H9 (cell line): ENCODE data around the gene KCNIP1. TPM values are rescaled to one million over a fixed set of nuclear protein-coding genes. Genes with fewer than 3 reads are reported as not detected.

ENCODE experiments used
- DNase-seq: peaks from one replicate; pipeline ENCODE4 v3.0.0-alpha.2; 2017
- H2AFZ ChIP-seq: one replicate; pipeline ENCODE4 v1.6.1; 2013; ENCODE audit warnings: mild to moderate bottlenecking, low read length, control low read depth, moderate library complexity
- H2AK5ac ChIP-seq: 2 replicates; pipeline ENCODE4 v1.6.1; 2013; ENCODE audit warnings: low read length, control low read depth, mixed read lengths; ENCODE audit not compliant: insufficient read length
- H2BK120ac ChIP-seq: one replicate; pipeline ENCODE4 v1.6.1; 2013; ENCODE audit warnings: low read depth, mild to moderate bottlenecking, low read length, control low read depth, inconsistent platforms; ENCODE audit not compliant: poor library complexity, severe bottlenecking
- H2BK12ac ChIP-seq: 2 replicates; pipeline ENCODE4 v1.6.1; 2013; ENCODE audit warnings: low read length, control low read depth, mixed read lengths, low read depth; ENCODE audit not compliant: insufficient read length
- H2BK15ac ChIP-seq: 2 replicates; pipeline ENCODE4 v1.6.1; 2013; ENCODE audit warnings: low read depth, low read length, control low read depth
- H2BK20ac ChIP-seq: one replicate; pipeline ENCODE4 v1.6.1; 2013; ENCODE audit warnings: low read depth, mild to moderate bottlenecking, low read length, control low read depth, inconsistent platforms; ENCODE audit not compliant: poor library complexity, severe bottlenecking
- H2BK5ac ChIP-seq: 2 replicates; pipeline ENCODE4 v1.6.1; 2013; ENCODE audit warnings: low read length, control low read depth, mixed read lengths; ENCODE audit not compliant: insufficient read length
- H3K14ac ChIP-seq: 2 replicates; pipeline ENCODE4 v1.6.1; 2013; ENCODE audit warnings: low read length, control low read depth; ENCODE audit not compliant: insufficient read depth
- H3K18ac ChIP-seq: 2 replicates; pipeline ENCODE4 v1.6.1; 2013; ENCODE audit warnings: low read depth, mild to moderate bottlenecking, mixed read lengths, low read length, control low read depth; ENCODE audit not compliant: insufficient read length
- H3K23ac ChIP-seq: 2 replicates; pipeline ENCODE4 v1.6.1; 2013; ENCODE audit warnings: low read length, control low read depth, mixed read lengths, low read depth; ENCODE audit not compliant: insufficient read length
- H3K23me2 ChIP-seq: 2 replicates; pipeline ENCODE4 v1.6.1; 2013; ENCODE audit warnings: low read depth, mild to moderate bottlenecking, mixed read lengths, low read length, control low read depth; ENCODE audit not compliant: insufficient read length, poor library complexity, severe bottlenecking
- H3K27ac ChIP-seq: 2 replicates; pipeline ENCODE4 v1.5.1; 2013; ENCODE audit warnings: low read length, control low read depth, mixed read lengths, low read depth; ENCODE audit not compliant: insufficient read length
- H3K27me3 ChIP-seq: 2 replicates; pipeline ENCODE4 v1.6.1; 2013; ENCODE audit warnings: low read length, control low read depth, inconsistent platforms; ENCODE audit not compliant: insufficient read depth
- H3K4ac ChIP-seq: 2 replicates; pipeline ENCODE4 v1.6.1; 2013; ENCODE audit warnings: low read depth, mild to moderate bottlenecking, control low read depth, inconsistent platforms, low read length, moderate library complexity
- H3K4me1 ChIP-seq: 2 replicates; pipeline ENCODE4 v1.6.1; 2013; ENCODE audit warnings: low read length, control low read depth, inconsistent platforms; ENCODE audit not compliant: insufficient read depth
- H3K4me2 ChIP-seq: 2 replicates; pipeline ENCODE4 v1.6.1; 2013; ENCODE audit warnings: low read length, control low read depth, mixed read lengths; ENCODE audit not compliant: insufficient read length, insufficient read depth
- H3K56ac ChIP-seq: 2 replicates; pipeline ENCODE4 v1.6.1; 2013; ENCODE audit warnings: low read depth, mild to moderate bottlenecking, mixed read lengths, low read length, control low read depth; ENCODE audit not compliant: insufficient read length
- H3K79me1 ChIP-seq: 2 replicates; pipeline ENCODE4 v1.6.1; 2013; ENCODE audit warnings: low read depth, mild to moderate bottlenecking, moderate library complexity, low read length, control low read depth, inconsistent platforms; ENCODE audit not compliant: insufficient read depth, poor library complexity, severe bottlenecking
- H3K79me2 ChIP-seq: 2 replicates; pipeline ENCODE4 v1.6.1; 2013; ENCODE audit warnings: low read length, control low read depth, inconsistent platforms; ENCODE audit not compliant: insufficient read depth
- H3K9ac ChIP-seq: 2 replicates; pipeline ENCODE4 v1.6.1; 2013; ENCODE audit warnings: low read length, control low read depth, mixed read lengths; ENCODE audit not compliant: insufficient read length; ENCODE audit errors: extremely low read depth
- H3K9me3 ChIP-seq: one replicate; pipeline ENCODE4 v1.6.1; 2013; ENCODE audit warnings: low read depth, low read length, inconsistent platforms; ENCODE audit not compliant: control insufficient read depth
- H3T11ph ChIP-seq: one replicate; pipeline ENCODE4 v1.6.1; 2013; ENCODE audit warnings: mild to moderate bottlenecking, low read length, control low read depth, inconsistent platforms
- H4K20me1 ChIP-seq: one replicate; pipeline ENCODE4 v1.6.1; 2013; ENCODE audit not compliant: control insufficient read depth, insufficient read length, insufficient read depth
- H4K5ac ChIP-seq: 2 replicates; pipeline ENCODE4 v1.6.1; 2013; ENCODE audit warnings: low read depth, mild to moderate bottlenecking, mixed read lengths, low read length, control low read depth; ENCODE audit not compliant: insufficient read length
- H4K8ac ChIP-seq: replicated peaks from 2 replicates; pipeline ENCODE4 v1.6.1; 2013; ENCODE audit warnings: low read length, control low read depth, mixed read lengths, low read depth; ENCODE audit not compliant: insufficient read length
- H4K91ac ChIP-seq: 2 replicates; pipeline ENCODE4 v1.6.1; 2013; ENCODE audit warnings: low read depth, mild to moderate bottlenecking, moderate library complexity, mixed read lengths, low read length, control low read depth; ENCODE audit not compliant: insufficient read length
- H3K27ac Mint-ChIP-seq, 3 experiments: 2 replicates in 2 of 3; 3 replicates in 1 of 3; pipeline ENCODE4 v1.8.0; 2020 to 2021; ENCODE audit warnings: mixed read lengths in 3 of 3, mild to moderate bottlenecking in 1 of 3, moderate library complexity in 1 of 3
- H3K27me3 Mint-ChIP-seq: 2 replicates; pipeline ENCODE4 v1.8.0; 2021; ENCODE audit warnings: low read depth, mild to moderate bottlenecking, moderate library complexity, mixed read lengths
- H3K36me3 Mint-ChIP-seq, 3 experiments: 2 replicates in 2 of 3; 3 replicates in 1 of 3; pipeline ENCODE4 v1.8.0; 2020 to 2021; ENCODE audit warnings: low read depth in 3 of 3, mixed read lengths in 3 of 3; ENCODE audit not compliant: insufficient read depth in 1 of 3
- H3K4me1 Mint-ChIP-seq, 2 experiments: 2 replicates each; pipeline ENCODE4 v1.8.0; 2020; ENCODE audit warnings: mixed read lengths in 2 of 2
- H3K4me3 Mint-ChIP-seq, 2 experiments: 2 replicates in 1 of 2; 3 replicates in 1 of 2; pipeline ENCODE4 v1.8.0; 2020 to 2021; ENCODE audit warnings: mild to moderate bottlenecking in 2 of 2, mixed read lengths in 2 of 2, moderate library complexity in 1 of 2
- H3K9me3 Mint-ChIP-seq, 2 experiments: 2 replicates in 1 of 2; 3 replicates in 1 of 2; pipeline ENCODE4 v1.8.0; 2020; ENCODE audit warnings: mild to moderate bottlenecking in 2 of 2, mixed read lengths in 2 of 2, moderate library complexity in 1 of 2
- WGBS: extraction: QIAGEN DNeasy Blood & Tissue Kit; methylation state at CpG from one replicate; pipeline ENCODE4 v1.1.7; 2013; ENCODE audit warnings: missing lambda C conversion rate, low lambda C conversion rate, mixed read lengths; ENCODE audit not compliant: insufficient read length; ENCODE audit errors: extremely low coverage; 5-methylcytosine and 5-hydroxymethylcytosine counted together
- total RNA-seq: library from RNA; stranded (reverse); gene quantifications from 2 replicates; pipeline ENCODE4 v1.2.1, GENCODE V29; 2021
- TF ChIP-seq, protein P1 (sequence below): fragments of 200-600 bp; sonication (generic); conservative IDR thresholded peaks from 3 replicates; pipeline ENCODE4 v1.8.0; 2021; ENCODE audit warnings: antibody characterized with exemption, mild to moderate bottlenecking

The KCNIP1 gene
- total RNA-seq, 1 experiment from 2014 or later = 0.63 TPM

DNA sequence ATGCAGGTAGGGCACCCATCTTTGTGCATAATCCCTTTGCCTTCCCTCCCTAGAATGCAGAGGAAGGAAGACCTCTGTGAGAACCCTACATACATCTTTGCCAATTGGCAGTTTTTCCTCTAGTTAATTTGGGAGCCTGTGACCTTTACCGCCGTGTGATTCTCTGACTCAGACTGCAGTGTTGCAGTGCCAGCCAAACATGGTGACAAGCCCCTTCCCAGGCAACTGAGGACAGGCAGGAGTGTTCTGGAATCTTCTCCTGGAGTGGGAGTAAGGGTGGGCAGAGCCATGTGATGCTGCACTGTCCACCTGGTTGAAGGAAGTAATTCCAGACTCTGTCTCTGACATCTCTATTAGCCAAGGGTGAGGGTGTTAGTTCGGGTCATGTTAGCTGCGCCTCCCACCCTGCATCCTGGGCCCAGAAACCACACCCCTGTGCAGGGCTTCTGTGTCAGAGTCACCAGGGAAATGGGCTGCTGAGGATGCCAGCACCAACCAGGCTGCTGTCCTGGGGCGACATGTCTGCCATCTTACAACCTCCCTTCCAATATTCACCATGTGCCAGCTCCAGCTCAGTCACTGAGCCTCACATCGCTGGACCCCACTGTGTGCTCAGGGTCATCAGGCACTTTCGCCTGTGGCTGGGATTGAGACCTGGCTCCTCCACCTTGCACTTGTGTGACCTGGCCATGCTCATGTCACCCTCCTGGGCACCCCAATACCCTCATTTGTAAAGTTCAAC, 21.8 kb downstream of the KCNIP1 start:
- Mint-ChIP-seq H3K27ac (no peak overlapping the region), H3K4me1 (peaks cover 15 to 27% of the 10 kb centered on the region in 2 experiments), H3K36me3 (no peaks in the 10 kb centered on the region), H3K27me3 (peaks cover 2% of the 10 kb centered on the region), H3K4me3 (no peak overlapping the region), H3K9me3 (no peaks in the 10 kb centered on the region)
- Histone ChIP-seq H3K23me2 (no peaks in the 10 kb centered on the region), H4K91ac (no peak overlapping the region), H2BK12ac (no peak overlapping the region), H3K79me2 (no peaks in the 10 kb centered on the region), H3K9me3 (no peaks in the 10 kb centered on the region), H3K56ac (no peak overlapping the region), H2BK120ac (no peak overlapping the region), H3K4ac (no peak overlapping the region), H4K5ac (no peak overlapping the region), H3K4me1 (no peaks in the 10 kb centered on the region; the same call in 1 of the 2 replicates), H3T11ph (no peak overlapping the region), H2BK20ac (no peak overlapping the region), H2AK5ac (no peak overlapping the region), H3K4me2 (no peak overlapping the region), H3K18ac (no peak overlapping the region), H3K27me3 (no peaks in the 10 kb centered on the region), H3K9ac (no peak overlapping the region), H3K23ac (no peak overlapping the region), H2AFZ (no peak overlapping the region), H2BK5ac (no peak overlapping the region), H3K14ac (no peak overlapping the region), H4K8ac (no peak overlapping the region), H3K27ac (no peak overlapping the region), H3K79me1 (no peaks in the 10 kb centered on the region), H4K20me1 (no peaks in the 10 kb centered on the region), H2BK15ac (no peak overlapping the region)
- TF ChIP-seq, protein P1, sequence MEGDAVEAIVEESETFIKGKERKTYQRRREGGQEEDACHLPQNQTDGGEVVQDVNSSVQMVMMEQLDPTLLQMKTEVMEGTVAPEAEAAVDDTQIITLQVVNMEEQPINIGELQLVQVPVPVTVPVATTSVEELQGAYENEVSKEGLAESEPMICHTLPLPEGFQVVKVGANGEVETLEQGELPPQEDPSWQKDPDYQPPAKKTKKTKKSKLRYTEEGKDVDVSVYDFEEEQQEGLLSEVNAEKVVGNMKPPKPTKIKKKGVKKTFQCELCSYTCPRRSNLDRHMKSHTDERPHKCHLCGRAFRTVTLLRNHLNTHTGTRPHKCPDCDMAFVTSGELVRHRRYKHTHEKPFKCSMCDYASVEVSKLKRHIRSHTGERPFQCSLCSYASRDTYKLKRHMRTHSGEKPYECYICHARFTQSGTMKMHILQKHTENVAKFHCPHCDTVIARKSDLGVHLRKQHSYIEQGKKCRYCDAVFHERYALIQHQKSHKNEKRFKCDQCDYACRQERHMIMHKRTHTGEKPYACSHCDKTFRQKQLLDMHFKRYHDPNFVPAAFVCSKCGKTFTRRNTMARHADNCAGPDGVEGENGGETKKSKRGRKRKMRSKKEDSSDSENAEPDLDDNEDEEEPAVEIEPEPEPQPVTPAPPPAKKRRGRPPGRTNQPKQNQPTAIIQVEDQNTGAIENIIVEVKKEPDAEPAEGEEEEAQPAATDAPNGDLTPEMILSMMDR = no peak
- DNase-seq = no peak
- no CpG with 5 or more reads among the region's 7 CpGs for whole genome bisulfite sequencing
